ENCODE data around the gene MAP7D2.

- no peak for TF ChIP-seq CTCF (conservative IDR thresholded peaks at IDR 0.05; ENCODE audit: low read depth, low read length)
- TF ChIP-seq EZH2 (IDR thresholded peaks at IDR 0.05; ENCODE audit: low read length, unreplicated experiment): no peak
Measured at GRCh38 chrX:20059467-20060128, 57.1 kb downstream of the MAP7D2 start.
